SU-DHL-6 (cell line): ENCODE results near the gene PTGER4.

Experiments
- H2AFZ ChIP-seq: fragments of 200-600 bp; sonication (generic); 2 replicates; pipeline ENCODE4 v1.6.1; 2014; ENCODE audit warnings: low read depth, mild to moderate bottlenecking, moderate library complexity, mixed read lengths, antibody characterized with exemption, low read length; ENCODE audit not compliant: severe bottlenecking
- H3F3A ChIP-seq: fragments of 200-600 bp; shearing (Covaris generic); 2 replicates; pipeline ENCODE4 v1.6.0; 2016; ENCODE audit warnings: antibody characterized with exemption, mild to moderate bottlenecking; ENCODE audit not compliant: insufficient read depth
- H3K27ac ChIP-seq: fragments of 200-600 bp; sonication (generic); 2 replicates; pipeline ENCODE4 v1.5.1; 2016; ENCODE audit warnings: low read depth, mild to moderate bottlenecking, low read length, moderate library complexity, mixed read lengths
- H3K27me3 ChIP-seq: fragments of 200-600 bp; sonication (generic), shearing (Covaris generic); 2 replicates; pipeline ENCODE4 v1.6.0; 2014; ENCODE audit warnings: mild to moderate bottlenecking, low read length
- H3K36me3 ChIP-seq: fragments of 200-600 bp; sonication (generic); 2 replicates; pipeline ENCODE4 v1.6.1; 2014; ENCODE audit warnings: mild to moderate bottlenecking, low read length, mixed read lengths
- H3K4me2 ChIP-seq: fragments of 300-600, 200-600 bp; shearing (Covaris generic), sonication (generic); 2 replicates; pipeline ENCODE4 v1.6.0; 2014; ENCODE audit warnings: low read length, low read depth, mild to moderate bottlenecking; ENCODE audit not compliant: poor library complexity, severe bottlenecking
- H3K4me3 ChIP-seq: fragments of 200-600 bp; sonication (generic); 2 replicates; pipeline ENCODE4 v1.5.1; 2014; ENCODE audit warnings: antibody characterized with exemption, low read length, mild to moderate bottlenecking, mixed read lengths; ENCODE audit not compliant: insufficient read depth, poor library complexity, severe bottlenecking
- H3K79me2 ChIP-seq: fragments of 200-600 bp; sonication (generic); 2 replicates; pipeline ENCODE4 v1.6.1; 2014; ENCODE audit warnings: mild to moderate bottlenecking, low read length, moderate library complexity; ENCODE audit not compliant: insufficient read depth
- H3K9ac ChIP-seq: fragments of 200-600 bp; sonication (generic); 2 replicates; pipeline ENCODE4 v1.7.0; 2014; ENCODE audit warnings: mild to moderate bottlenecking, low read length
- H3K9me2 ChIP-seq: fragments of 200-600 bp; sonication (generic); replicated peaks from 2 replicates; pipeline ENCODE4 v1.6.1; 2014; ENCODE audit warnings: low read length; ENCODE audit not compliant: insufficient read depth
- H3K9me3 ChIP-seq: fragments of 200-600 bp; sonication (generic); 2 replicates; pipeline ENCODE4 v1.6.1; 2014; ENCODE audit warnings: low read length, mixed read lengths; ENCODE audit not compliant: insufficient read depth
- H4K20me1 ChIP-seq: fragments of 200-600 bp; sonication (generic); 2 replicates; pipeline ENCODE4 v1.6.1; 2014; ENCODE audit warnings: low read depth, mild to moderate bottlenecking, antibody characterized with exemption, low read length, moderate library complexity, mixed read lengths
- CTCF ChIP-seq: fragments of 200-600 bp; sonication (generic); IDR thresholded peaks from one replicate; pipeline ENCODE4 v1.5.1; 2017; ENCODE audit warnings: antibody characterized with exemption, mild to moderate bottlenecking, low read length, moderate library complexity; ENCODE audit not compliant: insufficient read depth, poor library complexity, severe bottlenecking
- EZH2phosphoT487 ChIP-seq: fragments of 200-600 bp; sonication (generic), shearing (Covaris generic); conservative IDR thresholded peaks from 2 replicates; pipeline ENCODE4 v1.6.1; 2018; ENCODE audit warnings: mild to moderate bottlenecking, antibody characterized with exemption, low read length, moderate library complexity, mixed read lengths

PTGER4 gene

GRCh38 chr5:40678026-40678425 is 1.7 kb upstream of the PTGER4 start:
- no peak for TF ChIP-seq CTCF
- TF ChIP-seq EZH2phosphoT487, result no peak
- Histone ChIP-seq H4K20me1 (no peaks in the 10 kb centered on the region), H3K27ac (no peak overlapping the region), H3K9ac (no peak overlapping the region), H3K9me2 (no peaks in the 10 kb centered on the region), H3K4me2 (no peak overlapping the region), H3K9me3 (no peaks in the 10 kb centered on the region), H3K36me3 (no peaks in the 10 kb centered on the region), H3K27me3 (no peaks in the 10 kb centered on the region), H3K79me2 (no peaks in the 10 kb centered on the region), H2AFZ (no peak overlapping the region), H3F3A (peaks cover 10% of the 10 kb centered on the region), H3K4me3 (no peak overlapping the region)

GRCh38 chr5:40678460-40679147 is 1.1 kb upstream of the PTGER4 start:
- peak overlapping the region; percentile 40 for H3K27ac ChIP-seq
- no peaks in the 10 kb centered on the region for H4K20me1 ChIP-seq
- no peaks in the 10 kb centered on the region for H3K27me3 ChIP-seq
- H3K79me2 ChIP-seq, result no peaks in the 10 kb centered on the region
- H3K4me3 ChIP-seq, result peak overlapping the region; percentile 56
- no peaks in the 10 kb centered on the region for H3K36me3 ChIP-seq
- peak overlapping the region; percentile 90 for H2AFZ ChIP-seq
- H3K9ac ChIP-seq, result peak overlapping the region; percentile 63
- peak overlapping the region; percentile 73 for H3K4me2 ChIP-seq
- TF ChIP-seq CTCF (no peak), EZH2phosphoT487 (no peak)
- no peaks in the 10 kb centered on the region for H3K9me2 ChIP-seq
- H3K9me3 ChIP-seq, result no peaks in the 10 kb centered on the region
- peaks cover 10% of the 10 kb centered on the region for H3F3A ChIP-seq

GRCh38 chr5:40679148-40679912 is 385 bp upstream of the PTGER4 start:
- peak overlapping the region; percentile 73 for H3K4me2 ChIP-seq

More at GRCh38 chr5:40679148-40679912, 385 bp upstream of the PTGER4 start:
- H3K27me3 ChIP-seq, result no peaks in the 10 kb centered on the region
- H3F3A ChIP-seq, result peaks cover 10% of the 10 kb centered on the region
- peak overlapping the region; percentile 76 for H3K4me3 ChIP-seq
- H3K27ac ChIP-seq, result peak overlapping the region; percentile 75
- H3K9me2 ChIP-seq, result no peaks in the 10 kb centered on the region
- no peaks in the 10 kb centered on the region for H4K20me1 ChIP-seq
- H3K36me3 ChIP-seq, result no peaks in the 10 kb centered on the region
- H3K9ac ChIP-seq, result peak overlapping the region; percentile 63
- H3K79me2 ChIP-seq, result no peaks in the 10 kb centered on the region
- peak overlapping the region; percentile 90 for H2AFZ ChIP-seq
- TF ChIP-seq EZH2phosphoT487 (no peak), CTCF (no peak)
- no peaks in the 10 kb centered on the region for H3K9me3 ChIP-seq
